Middle frontal gyrus (tissue), 1 donor: ENCODE data around the gene PTPRN2.

Source experiments
- DNase-seq: peaks from one replicate; pipeline ENCODE4 v3.0.0-alpha.2; 2015; ENCODE audit warnings: low spot score; ENCODE audit errors: extremely low spot score

The PTPRN2 gene

DNA sequence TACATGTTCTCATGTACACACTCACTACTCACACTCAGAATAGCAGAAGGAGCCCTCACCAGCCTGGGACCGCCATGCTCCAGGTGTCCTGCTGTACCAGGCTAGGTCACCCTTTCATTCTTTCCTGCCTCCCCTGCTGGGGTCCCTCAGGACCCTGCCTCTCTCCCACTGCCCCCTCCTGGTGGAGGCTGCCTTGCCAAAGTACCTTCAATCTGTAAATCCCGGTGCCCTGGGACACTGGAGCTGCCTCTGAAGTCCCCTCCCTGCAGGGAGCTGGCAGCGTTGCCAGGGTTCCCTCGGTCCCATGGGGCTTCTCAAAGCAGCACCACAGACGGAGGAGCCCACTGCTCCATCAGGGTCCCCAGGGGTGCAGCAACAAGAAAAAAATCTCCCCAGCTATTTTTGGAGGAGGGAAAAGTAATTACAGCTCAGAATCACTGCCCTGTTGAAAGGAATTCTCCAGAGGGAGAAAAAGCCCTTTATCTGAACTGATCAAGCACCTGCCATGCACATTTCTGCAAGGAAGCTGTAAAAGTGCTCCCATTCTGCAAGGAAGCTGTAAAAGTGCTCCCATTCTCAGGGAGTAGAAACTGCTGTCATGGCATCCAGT, 259.9 kb downstream of the PTPRN2 start:
- no peak for DNase-seq

DNA sequence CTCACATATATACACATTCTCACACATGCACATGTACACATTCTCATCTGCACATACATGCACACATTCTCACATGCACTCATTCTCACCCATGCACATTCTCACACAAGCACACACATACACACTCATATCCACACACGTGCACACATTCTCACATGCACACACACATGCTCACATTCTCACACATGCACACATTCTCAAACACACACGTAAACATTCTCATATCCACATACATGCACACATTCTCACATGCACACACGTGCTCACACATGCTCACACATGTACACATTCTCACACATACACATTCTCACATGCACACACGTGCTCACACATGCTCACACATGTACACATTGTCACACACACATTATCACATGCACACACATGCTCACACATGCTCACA, 260.6 kb downstream of the PTPRN2 start:
- DNase-seq, result no peak

DNA sequence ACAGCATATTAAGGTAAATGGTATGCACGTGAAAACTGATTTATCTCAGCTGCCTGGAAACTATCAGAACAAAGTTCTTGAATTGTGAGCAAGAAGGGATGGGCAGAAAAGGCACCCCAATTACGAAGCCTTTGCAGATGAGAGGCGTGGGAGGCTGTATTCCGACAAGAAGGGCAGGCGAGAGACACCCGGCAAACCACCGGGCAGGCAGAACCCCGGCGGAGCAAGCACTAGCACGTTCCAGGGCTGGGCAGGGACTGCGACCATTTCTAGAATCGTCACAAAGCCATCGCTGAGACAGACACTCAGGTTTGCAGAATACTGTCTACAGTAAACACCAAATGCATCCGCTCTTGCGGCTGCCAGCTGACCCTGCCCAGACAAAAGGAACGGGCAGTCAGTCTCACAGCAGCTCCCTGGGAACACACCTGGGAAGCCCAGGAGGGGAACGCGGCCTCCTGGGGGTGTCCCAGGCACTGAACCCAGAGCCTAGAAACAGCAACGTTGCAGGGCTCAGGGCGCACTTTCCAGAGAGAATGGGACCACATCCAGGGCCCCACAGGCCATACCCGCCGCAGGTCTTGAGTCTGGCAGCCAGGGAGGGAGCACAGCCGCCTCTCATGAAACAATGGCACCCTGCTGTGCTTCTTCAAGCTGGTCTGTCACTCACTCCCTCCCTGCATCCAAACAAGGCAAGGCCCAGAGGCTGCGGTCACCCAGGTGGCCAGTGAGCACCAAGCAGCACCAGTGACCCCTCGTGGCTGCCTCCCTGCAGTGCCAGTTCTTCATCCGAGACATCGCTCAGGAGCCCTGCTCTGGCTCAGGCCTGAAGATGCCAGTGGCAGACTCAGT, 261.9 kb downstream of the PTPRN2 start:
- DNase-seq, result no peak

- no peak for DNase-seq
Observed at GRCh38 chr7:158324397-158325360, 262.9 kb downstream of the PTPRN2 start.

GRCh38 chr7:158323741-158324396, 263.8 kb downstream of the PTPRN2 start:
- no peak for DNase-seq

- DNase-seq, result no peak
Observed at GRCh38 chr7:158322616-158323530, 264.8 kb downstream of the PTPRN2 start.

GRCh38 chr7:158321936-158322615, 265.5 kb downstream of the PTPRN2 start:
- DNase-seq, result no peak

- no peak for DNase-seq
Observed at GRCh38 chr7:158321056-158321700, 266.4 kb downstream of the PTPRN2 start.

DNA sequence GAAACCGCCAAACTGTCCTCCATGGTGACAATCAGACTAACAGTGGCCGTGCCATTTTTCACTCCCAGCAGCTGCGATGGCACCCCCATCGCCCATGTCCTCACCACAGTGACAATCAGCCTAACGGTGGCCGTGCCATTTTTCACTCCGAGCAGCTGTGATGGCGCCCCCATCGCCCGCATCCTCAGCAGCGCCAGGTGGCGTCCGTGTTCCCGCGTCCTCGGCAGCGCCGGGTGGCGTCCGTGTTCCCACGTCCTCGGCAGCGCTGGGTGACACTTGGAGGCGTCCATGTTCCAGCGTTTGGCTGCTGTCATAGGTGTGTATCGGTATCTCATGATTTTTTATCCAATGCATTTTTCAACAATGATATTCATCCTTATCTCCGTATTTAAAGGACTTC, 267.3 kb downstream of the PTPRN2 start:
- DNase-seq, result no peak

GRCh38 chr7:158318511-158318913, 269.1 kb downstream of the PTPRN2 start:
- no peak for DNase-seq

DNA sequence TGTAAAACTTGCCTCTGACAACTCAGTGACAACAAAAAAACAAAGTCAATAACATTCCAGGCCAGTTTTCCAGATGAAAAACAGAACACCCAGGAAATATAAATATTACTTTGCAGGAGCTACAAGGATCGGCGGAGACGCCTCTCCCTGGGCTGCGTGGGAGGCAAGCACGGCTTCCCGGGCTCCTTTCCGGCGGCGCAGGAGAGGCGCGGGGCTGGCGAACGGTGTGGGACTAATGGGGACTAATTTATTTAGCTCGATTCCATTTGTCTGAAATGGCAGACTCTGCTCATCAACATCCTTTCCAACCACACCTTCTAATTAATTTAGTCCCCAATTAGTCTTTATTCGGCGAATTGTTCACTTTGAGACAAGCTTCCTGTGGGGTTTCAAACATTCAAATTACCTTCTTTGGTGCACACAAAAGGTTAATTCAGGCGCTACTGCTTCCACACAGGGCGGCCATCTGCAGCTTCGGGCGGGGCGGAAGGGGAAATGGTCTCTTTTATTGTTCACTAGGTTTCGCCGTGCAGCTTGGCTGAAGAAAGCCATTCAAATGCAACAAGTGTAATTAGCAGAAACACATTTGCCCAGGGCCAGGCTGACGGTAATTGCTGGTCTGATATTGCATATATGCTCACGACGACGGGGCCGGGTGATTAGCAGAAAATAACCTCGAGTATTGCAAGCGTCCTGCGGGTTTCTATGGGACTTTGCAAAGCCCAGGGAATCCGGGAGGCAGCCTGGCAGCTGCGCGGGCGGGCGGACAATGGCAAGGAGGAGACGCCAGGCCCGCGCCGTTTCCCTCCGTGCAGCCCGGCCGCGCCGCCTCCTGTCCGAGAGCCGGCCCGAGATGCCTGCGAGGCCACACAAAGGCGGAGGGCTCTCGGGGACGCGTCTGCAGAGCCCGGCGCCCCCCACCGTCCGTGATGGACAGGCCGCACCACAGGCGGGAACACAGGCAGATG, 270.1 kb downstream of the PTPRN2 start:
- no peak for DNase-seq

GRCh38 chr7:158316466-158317031, 271.1 kb downstream of the PTPRN2 start:
- no peak for DNase-seq

DNA sequence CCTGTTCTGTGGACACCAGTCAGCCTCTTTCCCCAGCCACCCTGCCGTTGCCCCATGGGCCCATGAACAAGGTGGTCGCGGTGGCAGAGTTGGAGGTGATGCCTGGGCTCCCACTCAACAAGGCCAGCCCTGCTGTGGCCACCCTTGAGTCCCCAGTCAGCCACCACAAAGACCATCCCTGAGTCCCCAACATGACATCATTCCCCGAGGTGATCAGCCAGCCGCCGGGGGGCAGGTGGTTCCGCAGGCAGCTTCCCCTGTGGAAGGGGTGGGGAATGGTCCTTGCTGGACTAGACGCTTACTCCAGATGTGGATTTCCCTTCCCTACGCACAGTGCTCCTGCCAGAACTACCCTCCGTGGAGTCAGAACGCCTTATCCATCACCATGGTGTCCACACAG, 271.7 kb downstream of the PTPRN2 start:
- no peak for DNase-seq

DNA sequence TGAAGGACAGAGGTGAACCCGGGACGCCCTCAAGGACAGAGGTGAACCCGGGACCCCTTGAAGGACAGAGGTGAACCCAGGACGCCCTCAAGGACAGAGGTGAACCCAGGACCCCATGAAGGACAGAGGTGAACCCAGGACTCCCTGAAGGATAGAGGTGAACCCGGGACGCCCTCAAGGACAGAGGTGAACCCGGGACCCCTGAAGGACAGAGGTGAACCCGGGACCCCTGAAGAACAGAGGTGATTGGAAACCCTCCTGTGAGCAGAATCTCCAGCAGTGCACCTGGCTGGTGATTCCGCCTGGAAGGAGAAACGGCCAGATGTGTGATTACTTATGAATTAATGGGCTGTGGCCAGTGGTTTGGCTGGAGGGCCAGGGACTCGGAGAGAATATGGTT, 272.3 kb downstream of the PTPRN2 start:
- no peak for DNase-seq

DNA sequence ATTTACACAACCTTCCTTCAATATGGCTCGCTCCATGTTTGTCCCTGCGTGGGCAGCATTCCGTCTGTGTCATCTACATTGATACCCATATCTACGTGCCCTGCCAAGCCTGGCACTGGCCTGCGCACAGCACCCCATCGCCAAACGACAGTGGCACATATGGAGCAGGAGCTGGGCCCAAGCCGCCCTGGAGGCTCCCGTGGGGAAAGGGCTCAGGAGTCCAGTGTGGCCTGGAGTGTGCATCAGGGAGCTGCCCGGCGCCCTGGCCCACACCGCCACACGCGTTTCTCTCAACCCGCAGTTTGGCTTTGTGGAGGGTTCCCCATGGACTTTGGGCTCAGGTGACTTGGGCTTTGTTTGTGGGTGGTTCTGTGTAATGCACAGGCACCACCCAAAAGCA, 273.2 kb downstream of the PTPRN2 start:
- no peak for DNase-seq

GRCh38 chr7:158313931-158314330, 273.7 kb downstream of the PTPRN2 start:
- DNase-seq, result no peak

GRCh38 chr7:158312789-158313188, 274.8 kb downstream of the PTPRN2 start:
- DNase-seq, result no peak

DNA sequence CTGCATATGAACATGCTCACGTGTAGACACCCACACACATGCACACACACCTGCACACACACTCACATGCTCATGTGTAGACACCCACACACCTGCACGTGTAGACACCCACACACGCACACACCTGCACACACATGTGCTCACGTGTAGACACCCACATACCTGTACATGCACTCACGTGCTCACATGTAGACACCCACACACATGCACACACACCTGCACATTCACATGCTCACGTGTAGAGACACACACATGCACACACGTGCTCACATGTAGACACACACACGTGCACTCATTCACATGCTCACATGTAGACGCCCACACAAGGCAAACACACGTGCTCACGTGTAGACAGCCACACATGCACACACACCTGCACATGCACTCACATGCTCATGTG, 275.8 kb downstream of the PTPRN2 start:
- no peak for DNase-seq
